ENCODE measurements around the gene CYP2A6. TPM values are rescaled to one million over a fixed set of nuclear protein-coding genes. Genes with fewer than 3 reads are reported as not detected.
A peak's percentile ranks its signal among the peaks of the same experiment; 100 is the strongest.

CYP2A6 gene
- total RNA-seq, 1 experiment from 2014 or later: 0.28 TPM

DNA sequence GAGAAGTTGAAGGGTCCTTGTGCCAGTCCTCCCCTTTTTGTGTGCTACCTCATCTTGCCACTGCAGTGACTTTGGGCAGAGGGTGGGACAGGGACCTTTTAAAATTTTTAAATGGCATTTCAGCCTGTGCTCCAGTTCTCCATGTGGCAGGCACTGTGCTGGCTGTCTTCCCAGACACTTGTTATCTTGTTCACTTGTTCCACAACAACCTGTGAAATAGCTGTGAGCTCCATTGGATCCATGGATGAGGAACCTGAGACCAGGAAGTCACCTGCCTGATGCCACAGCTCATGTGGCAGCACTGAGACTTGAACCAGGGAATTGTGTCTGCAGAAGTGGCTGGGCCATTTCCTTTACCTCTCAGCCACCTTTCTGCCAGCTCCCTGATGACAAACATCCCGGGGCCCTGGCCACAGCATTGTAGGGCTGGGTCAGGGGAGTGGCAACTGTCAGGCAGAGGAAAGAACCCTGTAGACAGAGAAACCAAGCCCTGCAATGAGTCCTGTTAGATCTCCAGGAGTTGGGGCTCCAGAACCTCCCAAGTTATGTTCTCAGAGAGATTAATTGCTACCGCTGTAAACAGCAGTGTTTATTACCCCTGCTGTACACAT lies 44.9 kb downstream of the CYP2A6 start:
- Histone ChIP-seq H3K4me1 (ENCODE audit: insufficient read depth, low read length) (peaks cover 15% of the 10 kb centered on the region), H3K79me2 (ENCODE audit: insufficient read depth, low read length) (peaks cover 14% of the 10 kb centered on the region; the same call in 1 of the 2 replicates), H3K23me2 (ENCODE audit: insufficient read length, low read depth, low read length, poor library complexity, severe bottlenecking) (no peaks in the 10 kb centered on the region), H3K4me2 (ENCODE audit: insufficient read depth, insufficient read length, low read length) (no peak overlapping the region), H2AK5ac (ENCODE audit: insufficient read length, low read length) (no peak overlapping the region), H3K4ac (ENCODE audit: low read depth, low read length) (no peak overlapping the region), H2BK5ac (ENCODE audit: insufficient read length, low read length) (no peak overlapping the region), H4K91ac (ENCODE audit: insufficient read length, low read depth, low read length) (no peak overlapping the region), H3K18ac (ENCODE audit: insufficient read length, low read depth, low read length) (no peak overlapping the region), H2BK15ac (ENCODE audit: low read depth, low read length) (no peak overlapping the region), H2BK120ac (ENCODE audit: low read depth, low read length, poor library complexity, severe bottlenecking) (no peak overlapping the region), H2BK20ac (ENCODE audit: low read depth, low read length, poor library complexity, severe bottlenecking) (no peak overlapping the region), H3K56ac (ENCODE audit: insufficient read length, low read depth, low read length) (no peak overlapping the region), H4K20me1 (ENCODE audit: control insufficient read depth, insufficient read depth, insufficient read length) (peaks cover 4% of the 10 kb centered on the region), H4K8ac (replicated peaks; ENCODE audit: insufficient read length, low read depth, low read length) (no peak overlapping the region), H4K5ac (ENCODE audit: insufficient read length, low read depth, low read length) (no peak overlapping the region), H3K79me1 (ENCODE audit: insufficient read depth, low read depth, low read length, poor library complexity, severe bottlenecking) (peaks cover 8% of the 10 kb centered on the region), H3K9ac (ENCODE audit: extremely low read depth, insufficient read length, low read length) (no peak overlapping the region), H3K23ac (ENCODE audit: insufficient read length, low read depth, low read length) (no peak overlapping the region), H3K14ac (ENCODE audit: insufficient read depth, low read length) (no peak overlapping the region), H3K27me3 (ENCODE audit: insufficient read depth, low read length) (no peaks in the 10 kb centered on the region), H3K27ac (ENCODE audit: insufficient read length, low read depth, low read length) (no peak overlapping the region), H3K9me3 (ENCODE audit: control insufficient read depth, low read depth, low read length) (no peaks in the 10 kb centered on the region), H2AFZ (ENCODE audit: low read length) (no peak overlapping the region), H2BK12ac (ENCODE audit: insufficient read length, low read depth, low read length) (no peak overlapping the region), H3T11ph (ENCODE audit: low read length) (no peak overlapping the region)
- no peak for DNase-seq
- Mint-ChIP-seq H3K4me1 (peaks cover 65 to 78% of the 10 kb centered on the region in 2 experiments), H3K9me3 (no peaks in the 10 kb centered on the region; a peak in 2 of 5 replicates), H3K4me3 (peak overlapping the region in 1 of 2 experiments; percentile 40; a peak in 1 of 5 replicates), H3K36me3 (ENCODE audit: insufficient read depth in 1 of 3, low read depth in 3 of 3) (peaks cover 32 to 73% (median 58%) of the 10 kb centered on the region in 3 experiments; a peak in 6 of 7 replicates), H3K27me3 (ENCODE audit: low read depth) (peaks cover 2% of the 10 kb centered on the region), H3K27ac (peak overlapping the region in 2 of 3 experiments; percentile 48 to 74; a peak in 1 of 7 replicates)
- TF ChIP-seq, protein P1, sequence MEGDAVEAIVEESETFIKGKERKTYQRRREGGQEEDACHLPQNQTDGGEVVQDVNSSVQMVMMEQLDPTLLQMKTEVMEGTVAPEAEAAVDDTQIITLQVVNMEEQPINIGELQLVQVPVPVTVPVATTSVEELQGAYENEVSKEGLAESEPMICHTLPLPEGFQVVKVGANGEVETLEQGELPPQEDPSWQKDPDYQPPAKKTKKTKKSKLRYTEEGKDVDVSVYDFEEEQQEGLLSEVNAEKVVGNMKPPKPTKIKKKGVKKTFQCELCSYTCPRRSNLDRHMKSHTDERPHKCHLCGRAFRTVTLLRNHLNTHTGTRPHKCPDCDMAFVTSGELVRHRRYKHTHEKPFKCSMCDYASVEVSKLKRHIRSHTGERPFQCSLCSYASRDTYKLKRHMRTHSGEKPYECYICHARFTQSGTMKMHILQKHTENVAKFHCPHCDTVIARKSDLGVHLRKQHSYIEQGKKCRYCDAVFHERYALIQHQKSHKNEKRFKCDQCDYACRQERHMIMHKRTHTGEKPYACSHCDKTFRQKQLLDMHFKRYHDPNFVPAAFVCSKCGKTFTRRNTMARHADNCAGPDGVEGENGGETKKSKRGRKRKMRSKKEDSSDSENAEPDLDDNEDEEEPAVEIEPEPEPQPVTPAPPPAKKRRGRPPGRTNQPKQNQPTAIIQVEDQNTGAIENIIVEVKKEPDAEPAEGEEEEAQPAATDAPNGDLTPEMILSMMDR (conservative IDR thresholded peaks at IDR 0.05): no peak
- no CpG with 5 or more reads among the region's 2 CpGs for WGBS (ENCODE audit: extremely low coverage, insufficient read length, low lambda C conversion rate)
